HepG2 (cell line): ENCODE data around the gene NINJ2. TPM values are rescaled to one million over a fixed set of nuclear protein-coding genes. Genes with fewer than 3 reads are reported as not detected.

ENCODE experiments used
- ATAC-seq: fragments of 200-7000 bp; cut with Tn5 transposase; 3 replicates; pipeline ENCODE4 v1.9.1; 2020; ENCODE audit warnings: mild to moderate bottlenecking, moderate library complexity
- BruUV-seq: library from RNA; stranded (reverse); fragments of 400-500 nt; replicated peaks from 2 replicates; lab custom pipeline; 2021; lab: Mats Ljungman, UMichigan
- CTCF ChIA-PET: fragments of 300-600 bp; formaldehyde crosslinking; extraction: SDS; loops from one replicate; lab custom pipeline; 2021; ENCODE audit warnings: low total read pairs, inconsistent platforms, low intra/inter-chr PET ratio; lab: Yijun Ruan, JAX
- POLR2A ChIA-PET: fragments of 350-600 bp; sonication (Branson Sonifier 250); formaldehyde crosslinking; loops from one replicate; lab custom pipeline; 2020; ENCODE audit warnings: antibody characterized with exemption, inconsistent platforms; lab: Yijun Ruan, JAX
- DNase-seq: peaks from one replicate; pipeline ENCODE4 v3.0.0-alpha.2; 2015; ENCODE audit warnings: low spot score
- FAIRE-seq: peaks from 3 replicates; lab custom pipeline; 2011; peaks lifted over from hg19 to GRCh38; lab: Jason Lieb, UNC
- H2AFZ ChIP-seq: one replicate; pipeline ENCODE4 v1.6.1; 2011; ENCODE audit warnings: low read length, inconsistent platforms
- H3K27ac ChIP-seq: fragments of 300-600 bp; 3 replicates; pipeline ENCODE4 v1.8.0; 2011; ENCODE audit warnings: mixed run types, mild to moderate bottlenecking, mixed read lengths, low read length, inconsistent platforms; ENCODE audit not compliant: insufficient read depth; ENCODE audit errors: extremely low read length
- H3K27me3 ChIP-seq, 2 experiments: fragments of 200-600 bp in 1 of 2; 2 replicates in 1 of 2; 3 replicates in 1 of 2; pipeline versions ENCODE4 v1.6.0 to v1.8.0; 2011; ENCODE audit warnings: low read length in 2 of 2, mild to moderate bottlenecking in 2 of 2, moderate library complexity in 2 of 2, inconsistent platforms in 1 of 2; ENCODE audit not compliant: insufficient read depth in 2 of 2, control insufficient read depth in 1 of 2
- H3K36me3 ChIP-seq, 2 experiments: fragments of 200-600 bp in 1 of 2; replicated peaks in 1 of 2; 2 replicates in 1 of 2; 3 replicates in 1 of 2; pipeline versions ENCODE4 v1.5.1 to v1.8.0; 2011; ENCODE audit warnings: low read length in 2 of 2, inconsistent platforms in 1 of 2; ENCODE audit not compliant: insufficient read depth in 2 of 2, control insufficient read depth in 1 of 2
- H3K4me1 ChIP-seq: 2 replicates; pipeline ENCODE4 v1.5.1; 2012; ENCODE audit warnings: low read length, inconsistent platforms; ENCODE audit not compliant: insufficient read depth
- H3K4me2 ChIP-seq: 2 replicates; pipeline ENCODE4 v1.6.0; 2011; ENCODE audit warnings: low read depth, low read length, inconsistent platforms
- H3K4me3 ChIP-seq, 3 experiments: fragments of 200-600 bp in 1 of 3; sonication (generic), shearing (Covaris generic) in 1 of 3; replicated peaks in 1 of 3; 2 replicates each; pipeline ENCODE4 v1.5.1; 2011 to 2016; ENCODE audit warnings: low read length in 3 of 3, inconsistent platforms in 2 of 3, low read depth in 2 of 3, mild to moderate bottlenecking in 2 of 3, control low read depth in 1 of 3, mixed read lengths in 1 of 3; ENCODE audit not compliant: insufficient read depth in 1 of 3
- H3K79me2 ChIP-seq: one replicate; pipeline ENCODE4 v1.6.1; 2011; ENCODE audit warnings: low read length, inconsistent platforms; ENCODE audit not compliant: insufficient read depth
- H3K9ac ChIP-seq: 2 replicates; pipeline ENCODE4 v1.6.0; 2011; ENCODE audit warnings: mild to moderate bottlenecking, low read depth, low read length, inconsistent platforms; ENCODE audit not compliant: insufficient read depth
- H3K9me3 ChIP-seq: 2 replicates; pipeline ENCODE4 v1.5.1; 2012; ENCODE audit warnings: mild to moderate bottlenecking, low read length
- H4K20me1 ChIP-seq: 2 replicates; pipeline ENCODE4 v1.6.0; 2011; ENCODE audit warnings: inconsistent platforms, mild to moderate bottlenecking, low read length, moderate library complexity; ENCODE audit not compliant: insufficient read depth
- ADNP ChIP-seq: sonication (generic); formaldehyde crosslinking; IDR thresholded peaks from 2 replicates; pipeline ENCODE4 v1.4.0; 2020; ENCODE audit warnings: missing genetic modification reagents
- AGO1 ChIP-seq: fragments of 200-400 bp; formaldehyde crosslinking; IDR thresholded peaks from 2 replicates; pipeline ENCODE4 v1.6.1; 2017; ENCODE audit warnings: mild to moderate bottlenecking, low read depth, low read length, moderate library complexity; ENCODE audit not compliant: poor library complexity, severe bottlenecking
- AHR ChIP-seq: IDR thresholded peaks from 2 replicates; pipeline ENCODE4 v1.6.1; 2018; ENCODE audit warnings: missing genetic modification reagents, missing compliant biosample characterization
- ATM ChIP-seq: fragments of 450-650 bp; IDR thresholded peaks from 2 replicates; pipeline ENCODE4 v1.7.1; 2017; ENCODE audit warnings: mild to moderate bottlenecking, borderline replicate concordance
- GATA4 ChIP-seq: sonication (generic); IDR thresholded peaks from 2 replicates; pipeline ENCODE4 v1.6.1; 2016; ENCODE audit warnings: antibody characterized with exemption, low read depth, borderline replicate concordance
- HOXA9 ChIP-seq: sonication (generic); formaldehyde crosslinking; IDR thresholded peaks from 2 replicates; pipeline ENCODE4 v1.8.1; 2022; ENCODE audit warnings: missing genetic modification reagents, mild to moderate bottlenecking, moderate library complexity, borderline replicate concordance
- MAFG ChIP-seq: sonication (generic); formaldehyde crosslinking; IDR thresholded peaks from 2 replicates; pipeline ENCODE4 v1.5.1; 2020; ENCODE audit warnings: mild to moderate bottlenecking, missing genetic modification reagents
- RFXANK ChIP-seq: IDR thresholded peaks from 2 replicates; pipeline ENCODE4 v1.6.1; 2016
- SP4 ChIP-seq: sonication (generic); formaldehyde crosslinking; IDR thresholded peaks from 2 replicates; pipeline ENCODE4 v1.8.1; 2023; ENCODE audit warnings: mild to moderate bottlenecking, missing genetic modification reagents
- ZNF253 ChIP-seq: sonication (generic); formaldehyde crosslinking; IDR thresholded peaks from 2 replicates; pipeline ENCODE4 v1.8.0; 2022; ENCODE audit warnings: mild to moderate bottlenecking, missing genetic modification reagents, borderline replicate concordance
- ZNF598 ChIP-seq: sonication (generic); formaldehyde crosslinking; IDR thresholded peaks from 2 replicates; pipeline ENCODE4 v1.5.1; 2020; ENCODE audit warnings: mild to moderate bottlenecking, missing genetic modification reagents, borderline replicate concordance
- WGBS: methylation state at CpG from one replicate; pipeline ENCODE4 v1.1.6; 2017; ENCODE audit warnings: low lambda C conversion rate; 5-methylcytosine and 5-hydroxymethylcytosine counted together
- in situ Hi-C: cut with HindIII; loops from 2 replicates; pipeline ENCODE4 v1.10.0; 2017; ENCODE audit warnings: low pct_unique_long_range_greater_than_20kb; ENCODE audit not compliant: extremely low pct_ligation_motif_present
- intact Hi-C: fragments of 100-400 bp; cut with micrococcal nuclease; formaldehyde crosslinking; loops from one replicate; pipeline ENCODE4 v1.10.0; 2022; ENCODE audit not compliant: unreplicated experiment
- polyA plus RNA-seq, 8 experiments: library from polyadenylated mRNA; depleted of rRNA in 3 of 8; stranded (reverse) in 7 of 8; unstranded in 1 of 8; fragments of >200 nt; fragmentation: Illumina TruSeq in 4 of 8; extraction: Trizol in 4 of 8; gene quantifications; 2 replicates each; pipeline versions ENCODE4 v1.2.1 to v1.2.3, GENCODE V29; 2011 to 2016; ENCODE audit warnings: low read depth in 4 of 8, missing spikeins in 1 of 8, mixed read lengths in 1 of 8; ENCODE audit not compliant: insufficient read depth in 1 of 8
- total RNA-seq, 5 experiments: library from RNA; depleted of rRNA; stranded (reverse); fragments of >200 nt; fragmentation: Illumina TruSeq; extraction: Trizol; gene quantifications; 2 replicates each; pipeline ENCODE4 v1.2.3, GENCODE V29; 2016; ENCODE audit warnings: low read depth in 1 of 5
- TF ChIP-seq, protein P1 (sequence below): IDR thresholded peaks from 2 replicates; pipeline ENCODE4 v1.6.1; 2016; ENCODE audit warnings: missing biosample characterization, missing genetic modification reagents, low read depth
- TF ChIP-seq, protein P2 (sequence below): sonication (generic); formaldehyde crosslinking; IDR thresholded peaks from 2 replicates; pipeline ENCODE4 v1.5.0; 2020; ENCODE audit warnings: missing genetic modification reagents
- TF ChIP-seq, protein P3 (sequence below): sonication (generic); formaldehyde crosslinking; IDR thresholded peaks from 2 replicates; pipeline ENCODE4 v1.5.0; 2020; ENCODE audit warnings: missing genetic modification reagents
- TF ChIP-seq, protein P4 (sequence below): sonication (generic); formaldehyde crosslinking; conservative IDR thresholded peaks from 2 replicates; pipeline ENCODE4 v1.4.0; 2020; ENCODE audit warnings: mild to moderate bottlenecking, missing genetic modification reagents, moderate library complexity

The NINJ2 gene
- total and polyA plus RNA-seq, 2 of the 13 experiments (the other 11 are each of a cell fraction or from before 2014, with no cell fraction given), result 0.62 to 3.8 TPM

DNA sequence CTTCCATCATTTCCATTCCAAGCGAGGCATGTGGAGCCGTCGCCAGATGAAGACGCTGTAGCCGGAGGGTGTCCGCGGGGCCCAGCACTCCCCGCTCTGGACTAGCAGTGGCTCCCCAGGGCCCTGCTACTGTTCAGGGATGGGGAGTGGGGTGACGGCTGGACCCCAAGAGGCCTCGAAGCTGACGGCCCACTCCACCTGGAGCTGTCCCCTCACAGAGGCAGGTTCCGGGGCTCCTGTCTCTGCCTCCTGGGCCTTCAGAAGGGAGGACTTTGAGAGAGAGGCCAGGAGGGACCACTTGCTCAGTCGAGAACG is 101.9 kb downstream of the NINJ2 start (continued):
- TF ChIP-seq ZNF598 (CRISPR knock-in tag) (no peak), SP4 (CRISPR knock-in tag) (no peak), HOXA9 (CRISPR knock-in tag) (no peak), ZNF253 (CRISPR knock-in tag) (no peak), AHR (no peak), MAFG (no peak), AGO1 (no peak)
- TF ChIP-seq, protein P1, sequence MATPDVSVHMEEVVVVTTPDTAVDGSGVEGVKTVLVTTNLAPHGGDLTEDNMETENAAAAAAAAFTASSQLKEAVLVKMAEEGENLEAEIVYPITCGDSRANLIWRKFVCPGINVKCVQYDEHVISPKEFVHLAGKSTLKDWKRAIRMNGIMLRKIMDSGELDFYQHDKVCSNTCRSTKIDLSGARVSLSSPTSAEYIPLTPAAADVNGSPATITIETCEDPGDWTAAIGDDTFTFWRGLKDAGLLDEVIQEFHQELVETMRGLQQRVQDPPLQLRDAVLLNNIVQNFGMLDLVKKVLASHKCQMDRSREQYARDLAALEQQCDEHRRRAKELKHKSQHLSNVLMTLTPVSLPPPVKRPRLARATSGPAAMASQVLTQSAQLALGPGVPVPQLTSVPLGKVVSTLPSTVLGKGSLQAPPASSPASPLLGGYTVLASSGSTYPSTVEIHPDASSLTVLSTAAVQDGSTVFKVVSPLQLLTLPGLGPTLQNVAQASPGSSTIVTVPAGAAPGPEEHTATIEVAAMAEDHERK (CRISPR knock-in tag), result no peak
- TF ChIP-seq, protein P2, sequence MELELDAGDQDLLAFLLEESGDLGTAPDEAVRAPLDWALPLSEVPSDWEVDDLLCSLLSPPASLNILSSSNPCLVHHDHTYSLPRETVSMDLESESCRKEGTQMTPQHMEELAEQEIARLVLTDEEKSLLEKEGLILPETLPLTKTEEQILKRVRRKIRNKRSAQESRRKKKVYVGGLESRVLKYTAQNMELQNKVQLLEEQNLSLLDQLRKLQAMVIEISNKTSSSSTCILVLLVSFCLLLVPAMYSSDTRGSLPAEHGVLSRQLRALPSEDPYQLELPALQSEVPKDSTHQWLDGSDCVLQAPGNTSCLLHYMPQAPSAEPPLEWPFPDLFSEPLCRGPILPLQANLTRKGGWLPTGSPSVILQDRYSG (CRISPR knock-in tag), result no peak
- TF ChIP-seq, all 625 proteins: peak for 0

DNA sequence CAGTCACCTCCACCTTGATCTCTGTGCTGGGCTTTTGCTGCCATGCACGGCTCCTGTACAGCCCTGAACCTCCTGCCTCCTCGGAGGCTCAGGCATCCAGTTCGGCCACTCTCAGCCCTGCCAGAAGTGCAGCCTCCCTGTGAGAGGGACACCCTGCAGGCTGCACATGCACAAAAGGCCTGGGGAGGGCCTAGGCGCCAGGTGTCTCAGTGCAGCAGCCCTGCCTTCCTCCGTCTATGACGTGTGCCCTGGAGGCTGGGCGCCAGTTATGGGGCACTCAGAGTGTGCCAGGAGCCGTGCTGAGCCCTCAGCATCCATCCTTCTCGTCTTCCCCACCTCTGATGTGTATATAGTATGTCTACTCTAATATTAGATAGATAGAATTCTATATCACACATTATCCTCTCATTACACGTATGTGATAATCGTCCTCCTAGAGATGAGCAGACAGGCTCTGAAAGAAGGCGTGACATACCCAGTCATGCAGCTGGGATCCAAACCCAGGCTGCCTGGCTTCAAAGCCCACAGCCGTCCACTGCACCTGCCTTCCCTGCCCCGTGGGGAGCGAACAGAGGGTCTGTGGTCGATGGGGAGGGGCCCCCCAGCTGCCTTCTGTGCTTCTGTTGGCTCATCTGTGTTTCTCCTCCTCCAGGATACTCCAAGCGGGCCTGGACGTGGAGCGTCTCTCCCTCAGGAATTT is 102.4 kb downstream of the NINJ2 start:
- Histone ChIP-seq H3K4me3 (no peak overlapping the region), H3K27ac (no peak overlapping the region), H3K27me3 (peaks cover 3 to 6% of the 10 kb centered on the region in 2 experiments; a peak in 2 of 5 replicates), H2AFZ (no peak overlapping the region), H3K36me3 (no peaks in the 10 kb centered on the region), H3K79me2 (no peaks in the 10 kb centered on the region), H3K9me3 (no peaks in the 10 kb centered on the region), H3K4me2 (no peak overlapping the region), H4K20me1 (no peaks in the 10 kb centered on the region), H3K4me1 (peaks cover 9% of the 10 kb centered on the region), H3K9ac (no peak overlapping the region)
- 74% methylated on average over 10 of the region's 19 CpGs for WGBS
- intact Hi-C loops, result no loop called here
- TF ChIP-seq, protein P3, sequence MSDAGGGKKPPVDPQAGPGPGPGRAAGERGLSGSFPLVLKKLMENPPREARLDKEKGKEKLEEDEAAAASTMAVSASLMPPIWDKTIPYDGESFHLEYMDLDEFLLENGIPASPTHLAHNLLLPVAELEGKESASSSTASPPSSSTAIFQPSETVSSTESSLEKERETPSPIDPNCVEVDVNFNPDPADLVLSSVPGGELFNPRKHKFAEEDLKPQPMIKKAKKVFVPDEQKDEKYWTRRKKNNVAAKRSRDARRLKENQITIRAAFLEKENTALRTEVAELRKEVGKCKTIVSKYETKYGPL (CRISPR knock-in tag), result no peak
- no peak for TF ChIP-seq ATM
- TF ChIP-seq, protein P4, sequence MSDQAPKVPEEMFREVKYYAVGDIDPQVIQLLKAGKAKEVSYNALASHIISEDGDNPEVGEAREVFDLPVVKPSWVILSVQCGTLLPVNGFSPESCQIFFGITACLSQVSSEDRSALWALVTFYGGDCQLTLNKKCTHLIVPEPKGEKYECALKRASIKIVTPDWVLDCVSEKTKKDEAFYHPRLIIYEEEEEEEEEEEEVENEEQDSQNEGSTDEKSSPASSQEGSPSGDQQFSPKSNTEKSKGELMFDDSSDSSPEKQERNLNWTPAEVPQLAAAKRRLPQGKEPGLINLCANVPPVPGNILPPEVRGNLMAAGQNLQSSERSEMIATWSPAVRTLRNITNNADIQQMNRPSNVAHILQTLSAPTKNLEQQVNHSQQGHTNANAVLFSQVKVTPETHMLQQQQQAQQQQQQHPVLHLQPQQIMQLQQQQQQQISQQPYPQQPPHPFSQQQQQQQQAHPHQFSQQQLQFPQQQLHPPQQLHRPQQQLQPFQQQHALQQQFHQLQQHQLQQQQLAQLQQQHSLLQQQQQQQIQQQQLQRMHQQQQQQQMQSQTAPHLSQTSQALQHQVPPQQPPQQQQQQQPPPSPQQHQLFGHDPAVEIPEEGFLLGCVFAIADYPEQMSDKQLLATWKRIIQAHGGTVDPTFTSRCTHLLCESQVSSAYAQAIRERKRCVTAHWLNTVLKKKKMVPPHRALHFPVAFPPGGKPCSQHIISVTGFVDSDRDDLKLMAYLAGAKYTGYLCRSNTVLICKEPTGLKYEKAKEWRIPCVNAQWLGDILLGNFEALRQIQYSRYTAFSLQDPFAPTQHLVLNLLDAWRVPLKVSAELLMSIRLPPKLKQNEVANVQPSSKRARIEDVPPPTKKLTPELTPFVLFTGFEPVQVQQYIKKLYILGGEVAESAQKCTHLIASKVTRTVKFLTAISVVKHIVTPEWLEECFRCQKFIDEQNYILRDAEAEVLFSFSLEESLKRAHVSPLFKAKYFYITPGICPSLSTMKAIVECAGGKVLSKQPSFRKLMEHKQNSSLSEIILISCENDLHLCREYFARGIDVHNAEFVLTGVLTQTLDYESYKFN (CRISPR knock-in tag), result no peak
- TF ChIP-seq RFXANK (CRISPR knock-in tag), result no peak
- TF ChIP-seq GATA4, result no peak
- no peak for TF ChIP-seq ADNP
- ChIA-PET POLR2A (no interaction called here), CTCF (no interaction called here)
- in situ Hi-C loops, result loop anchor here (10.0 to 25.0 kb wide), 3 partner anchors 324 to 1026 kb away; partner anchors contain the start of gene FBXL14
- DNase-seq (no peak), FAIRE-seq (no peak), ATAC-seq (peak; percentile 24)
- BruUV-seq, result no TSS peak
